Caco-2 (cell line): ENCODE measurements around the gene DDX60. TPM values are rescaled to one million over a fixed set of nuclear protein-coding genes. Genes with fewer than 3 reads are reported as not detected.

Experiments
- BruUV-seq: library from RNA; stranded (reverse); fragments of 400-500 nt; replicated peaks from 2 replicates; lab custom pipeline; 2021; lab: Mats Ljungman, UMichigan
- CTCF ChIA-PET: fragments of 300-600 bp; sonication (Branson Sonifier 250); formaldehyde crosslinking; loops from one replicate; lab custom pipeline; 2022; ENCODE audit warnings: antibody characterized with exemption; lab: Charles Lee
- POLR2A ChIA-PET: fragments of 300-600 bp; sonication (Branson Sonifier 250); formaldehyde crosslinking; loops from one replicate; lab custom pipeline; 2022; ENCODE audit warnings: antibody characterized with exemption; lab: Charles Lee
- DNase-seq, 2 experiments: peaks; one replicate each; pipeline versions ENCODE4 v3.0.0 to v3.0.0-alpha.2; 2020 to 2022
- H3K27me3 ChIP-seq: replicated peaks from 2 replicates; pipeline ENCODE4 v1.6.0; 2011; ENCODE audit warnings: low read length; ENCODE audit not compliant: control insufficient read depth, insufficient read depth
- H3K36me3 ChIP-seq: 2 replicates; pipeline ENCODE4 v1.5.1; 2011; ENCODE audit warnings: low read length; ENCODE audit not compliant: control insufficient read depth, insufficient read depth
- H3K4me1 ChIP-seq: fragments of 250-450 bp; sonication (Bioruptor Pico); 2 replicates; pipeline ENCODE4 v1.5.1; 2020; ENCODE audit warnings: mild to moderate bottlenecking
- H3K4me3 ChIP-seq: 2 replicates; pipeline ENCODE4 v1.5.1; 2011; ENCODE audit warnings: low read depth, mild to moderate bottlenecking, control low read depth, low read length
- H3K9me3 ChIP-seq: fragments of 250-450 bp; sonication (Bioruptor Pico); 2 replicates; pipeline ENCODE4 v1.5.1; 2020; ENCODE audit warnings: mild to moderate bottlenecking, moderate library complexity
- H3K27ac Mint-ChIP-seq: one replicate; pipeline ENCODE4 v1.8.0; 2022; ENCODE audit warnings: mixed read lengths; ENCODE audit not compliant: unreplicated experiment
- H3K27me3 Mint-ChIP-seq: one replicate; pipeline ENCODE4 v1.8.0; 2022; ENCODE audit warnings: mixed read lengths; ENCODE audit not compliant: insufficient read depth, unreplicated experiment
- H3K36me3 Mint-ChIP-seq: one replicate; pipeline ENCODE4 v1.8.0; 2022; ENCODE audit warnings: mild to moderate bottlenecking, mixed read lengths; ENCODE audit not compliant: insufficient read depth, unreplicated experiment
- H3K4me1 Mint-ChIP-seq: one replicate; pipeline ENCODE4 v1.8.0; 2022; ENCODE audit warnings: low read depth, mixed read lengths; ENCODE audit not compliant: unreplicated experiment
- H3K4me3 Mint-ChIP-seq: one replicate; pipeline ENCODE4 v1.8.0; 2022; ENCODE audit warnings: mild to moderate bottlenecking, moderate library complexity, mixed read lengths; ENCODE audit not compliant: unreplicated experiment
- H3K9me3 Mint-ChIP-seq: one replicate; pipeline ENCODE4 v1.8.0; 2022; ENCODE audit warnings: mixed read lengths; ENCODE audit not compliant: unreplicated experiment
- CTCF ChIP-seq, 2 experiments: fragments of 200-600 bp in 1 of 2; IDR thresholded peaks; 1 replicate in 1 of 2; 2 replicates in 1 of 2; pipeline versions ENCODE4 v1.5.1 to v1.8.0; 2011 to 2022; ENCODE audit warnings: antibody characterized with exemption in 1 of 2, control low read depth in 1 of 2, inconsistent platforms in 1 of 2, low read depth in 1 of 2, low read length in 1 of 2, mild to moderate bottlenecking in 1 of 2, moderate library complexity in 1 of 2; ENCODE audit not compliant: insufficient read depth in 1 of 2, severe bottlenecking in 1 of 2, unreplicated experiment in 1 of 2
- intact Hi-C: fragments of 100-400 bp; cut with micrococcal nuclease; formaldehyde crosslinking; loops from one replicate; pipeline ENCODE4 v1.10.0; 2022; ENCODE audit not compliant: unreplicated experiment
- total RNA-seq: library from RNA; stranded (reverse); gene quantifications from 2 replicates; pipeline ENCODE4 v1.2.3, GENCODE V29; 2022

Gene DDX60
- total RNA-seq, 1 experiment from 2014 or later: 0.70 TPM

- ChIA-PET CTCF (no interaction called here), POLR2A (no interaction called here)
- Mint-ChIP-seq H3K27me3 (peaks cover 2% of the 10 kb centered on the region), H3K4me3 (no peak overlapping the region), H3K9me3 (no peaks in the 10 kb centered on the region), H3K27ac (no peak overlapping the region), H3K36me3 (no peaks in the 10 kb centered on the region), H3K4me1 (no peaks in the 10 kb centered on the region)
- Histone ChIP-seq H3K27me3 (no peaks in the 10 kb centered on the region), H3K36me3 (no peaks in the 10 kb centered on the region), H3K4me1 (no peaks in the 10 kb centered on the region), H3K9me3 (no peaks in the 10 kb centered on the region), H3K4me3 (no peak overlapping the region)
- intact Hi-C loops: no loop called here
- BruUV-seq: no TSS peak
- no peak for DNase-seq
- no peak for TF ChIP-seq CTCF (IDR thresholded peaks at IDR 0.05; ENCODE audit: insufficient read depth in 1 of 2, low read depth in 1 of 2, low read length in 1 of 2, severe bottlenecking in 1 of 2, unreplicated experiment in 1 of 2)
These were observed 43.7 kb downstream of the DDX60 start for GRCh38 chr4:168274871-168275270.

- no peaks in the 10 kb centered on the region for H3K36me3 Mint-ChIP-seq
- Histone ChIP-seq H3K4me1 (no peaks in the 10 kb centered on the region), H3K36me3 (no peaks in the 10 kb centered on the region), H3K27me3 (no peaks in the 10 kb centered on the region), H3K9me3 (no peaks in the 10 kb centered on the region), H3K4me3 (no peak overlapping the region)
- H3K27ac Mint-ChIP-seq: no peak overlapping the region
- H3K27me3 Mint-ChIP-seq: peaks cover 2% of the 10 kb centered on the region
- no peak for TF ChIP-seq CTCF (IDR thresholded peaks at IDR 0.05; ENCODE audit: insufficient read depth in 1 of 2, low read depth in 1 of 2, low read length in 1 of 2, severe bottlenecking in 1 of 2, unreplicated experiment in 1 of 2)
- ChIA-PET CTCF (no interaction called here), POLR2A (no interaction called here)
- intact Hi-C loops: no loop called here
- BruUV-seq: no TSS peak
- no peaks in the 10 kb centered on the region for H3K9me3 Mint-ChIP-seq
- H3K4me3 Mint-ChIP-seq: no peak overlapping the region
- DNase-seq: no peak
- no peaks in the 10 kb centered on the region for H3K4me1 Mint-ChIP-seq
These were observed 44.7 kb downstream of the DDX60 start for GRCh38 chr4:168273838-168274237.

- intact Hi-C loops: no loop called here
- no peak overlapping the region for H3K4me3 ChIP-seq
- no peaks in the 10 kb centered on the region for H3K36me3 ChIP-seq
- no peaks in the 10 kb centered on the region for H3K27me3 Mint-ChIP-seq
- no peaks in the 10 kb centered on the region for H3K36me3 Mint-ChIP-seq
- no peaks in the 10 kb centered on the region for H3K4me1 ChIP-seq
- H3K9me3 Mint-ChIP-seq: no peaks in the 10 kb centered on the region
- no peaks in the 10 kb centered on the region for H3K27me3 ChIP-seq
- no TSS peak for BruUV-seq
- ChIA-PET POLR2A (no interaction called here), CTCF (no interaction called here)
- H3K9me3 ChIP-seq: no peaks in the 10 kb centered on the region
- H3K4me3 Mint-ChIP-seq: no peak overlapping the region
- no peak overlapping the region for H3K27ac Mint-ChIP-seq
- no peak for DNase-seq
- H3K4me1 Mint-ChIP-seq: no peaks in the 10 kb centered on the region
- TF ChIP-seq CTCF (IDR thresholded peaks at IDR 0.05; ENCODE audit: insufficient read depth in 1 of 2, low read depth in 1 of 2, low read length in 1 of 2, severe bottlenecking in 1 of 2, unreplicated experiment in 1 of 2): no peak
These were observed 46.1 kb downstream of the DDX60 start for GRCh38 chr4:168272488-168272887.
